Neural crest cell (in vitro differentiated cells): ENCODE measurements around the gene SNX33. TPM values are rescaled to one million over a fixed set of nuclear protein-coding genes. Genes with fewer than 3 reads are reported as not detected.

ENCODE experiments used
- DNase-seq: peaks from one replicate; pipeline ENCODE4 v3.0.0; 2021; ENCODE audit warnings: low read depth, mixed read lengths, low spot score
- H3K27ac Mint-ChIP-seq: one replicate; pipeline ENCODE4 v1.8.0; 2021; ENCODE audit warnings: mild to moderate bottlenecking, mixed read lengths; ENCODE audit not compliant: unreplicated experiment
- H3K27me3 Mint-ChIP-seq: 2 replicates; pipeline ENCODE4 v1.8.0; 2021; ENCODE audit warnings: low read depth, mild to moderate bottlenecking, mixed read lengths
- H3K36me3 Mint-ChIP-seq: 2 replicates; pipeline ENCODE4 v1.8.0; 2021; ENCODE audit warnings: low read depth, mild to moderate bottlenecking, mixed read lengths
- H3K4me1 Mint-ChIP-seq: 2 replicates; pipeline ENCODE4 v1.8.0; 2021; ENCODE audit warnings: mixed read lengths
- H3K4me3 Mint-ChIP-seq: one replicate; pipeline ENCODE4 v1.8.0; 2021; ENCODE audit warnings: mild to moderate bottlenecking, mixed read lengths
- H3K9me3 Mint-ChIP-seq: 2 replicates; pipeline ENCODE4 v1.8.0; 2021; ENCODE audit warnings: mixed read lengths
- total RNA-seq: library from RNA; stranded (reverse); gene quantifications from 2 replicates; pipeline ENCODE4 v1.2.1, GENCODE V29; 2021
- TF ChIP-seq, protein P1 (sequence below): fragments of 200-600 bp; sonication (generic); conservative IDR thresholded peaks from 2 replicates; pipeline ENCODE4 v1.5.0; 2021; ENCODE audit warnings: antibody characterized with exemption, mild to moderate bottlenecking

The SNX33 gene
- total RNA-seq, 1 donor from 2014 or later, result 23.4 TPM

DNA sequence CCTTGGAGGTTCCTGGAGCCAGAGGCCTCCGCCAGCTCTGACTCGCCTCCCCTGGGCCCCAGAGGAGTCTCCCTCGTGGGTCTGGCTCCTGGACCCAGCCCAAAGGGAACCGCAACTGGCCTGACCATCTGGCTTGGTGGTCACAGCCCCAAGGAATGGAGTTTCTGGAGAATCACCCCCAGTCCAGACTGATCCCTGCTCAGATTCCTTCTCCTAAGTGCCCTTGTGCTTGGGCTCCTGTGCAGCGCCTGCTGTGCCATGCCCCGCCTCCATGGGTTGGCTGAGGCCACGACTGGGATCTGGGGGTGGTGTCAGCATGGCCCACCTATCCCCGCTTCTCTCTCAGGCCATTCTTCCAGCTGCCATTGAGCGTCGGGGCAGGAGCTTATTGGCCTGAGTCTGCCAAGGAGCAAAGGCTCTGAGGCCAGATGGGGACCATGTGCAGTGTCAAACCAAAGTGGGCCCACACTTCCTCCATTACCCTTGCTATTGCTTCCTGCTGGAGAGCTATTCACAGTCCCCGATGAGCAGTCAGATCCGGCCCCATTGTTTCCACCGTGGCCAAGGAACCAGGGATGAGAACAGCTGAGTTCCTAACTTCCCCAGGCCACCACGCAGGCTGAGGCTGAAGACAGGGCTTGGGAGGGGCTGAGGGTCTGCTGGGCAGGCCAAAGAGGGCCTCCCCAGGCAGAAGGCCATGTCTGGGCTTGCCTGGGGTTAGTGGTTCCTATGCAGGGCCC is 46.0 kb downstream of the SNX33 start:
- Mint-ChIP-seq H3K4me3 (no peak overlapping the region), H3K9me3 (no peaks in the 10 kb centered on the region), H3K27ac (no peak overlapping the region), H3K4me1 (peaks cover 46% of the 10 kb centered on the region), H3K36me3 (no peaks in the 10 kb centered on the region), H3K27me3 (no peaks in the 10 kb centered on the region)
- TF ChIP-seq, protein P1, sequence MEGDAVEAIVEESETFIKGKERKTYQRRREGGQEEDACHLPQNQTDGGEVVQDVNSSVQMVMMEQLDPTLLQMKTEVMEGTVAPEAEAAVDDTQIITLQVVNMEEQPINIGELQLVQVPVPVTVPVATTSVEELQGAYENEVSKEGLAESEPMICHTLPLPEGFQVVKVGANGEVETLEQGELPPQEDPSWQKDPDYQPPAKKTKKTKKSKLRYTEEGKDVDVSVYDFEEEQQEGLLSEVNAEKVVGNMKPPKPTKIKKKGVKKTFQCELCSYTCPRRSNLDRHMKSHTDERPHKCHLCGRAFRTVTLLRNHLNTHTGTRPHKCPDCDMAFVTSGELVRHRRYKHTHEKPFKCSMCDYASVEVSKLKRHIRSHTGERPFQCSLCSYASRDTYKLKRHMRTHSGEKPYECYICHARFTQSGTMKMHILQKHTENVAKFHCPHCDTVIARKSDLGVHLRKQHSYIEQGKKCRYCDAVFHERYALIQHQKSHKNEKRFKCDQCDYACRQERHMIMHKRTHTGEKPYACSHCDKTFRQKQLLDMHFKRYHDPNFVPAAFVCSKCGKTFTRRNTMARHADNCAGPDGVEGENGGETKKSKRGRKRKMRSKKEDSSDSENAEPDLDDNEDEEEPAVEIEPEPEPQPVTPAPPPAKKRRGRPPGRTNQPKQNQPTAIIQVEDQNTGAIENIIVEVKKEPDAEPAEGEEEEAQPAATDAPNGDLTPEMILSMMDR, result no peak
- DNase-seq, result no peak

DNA sequence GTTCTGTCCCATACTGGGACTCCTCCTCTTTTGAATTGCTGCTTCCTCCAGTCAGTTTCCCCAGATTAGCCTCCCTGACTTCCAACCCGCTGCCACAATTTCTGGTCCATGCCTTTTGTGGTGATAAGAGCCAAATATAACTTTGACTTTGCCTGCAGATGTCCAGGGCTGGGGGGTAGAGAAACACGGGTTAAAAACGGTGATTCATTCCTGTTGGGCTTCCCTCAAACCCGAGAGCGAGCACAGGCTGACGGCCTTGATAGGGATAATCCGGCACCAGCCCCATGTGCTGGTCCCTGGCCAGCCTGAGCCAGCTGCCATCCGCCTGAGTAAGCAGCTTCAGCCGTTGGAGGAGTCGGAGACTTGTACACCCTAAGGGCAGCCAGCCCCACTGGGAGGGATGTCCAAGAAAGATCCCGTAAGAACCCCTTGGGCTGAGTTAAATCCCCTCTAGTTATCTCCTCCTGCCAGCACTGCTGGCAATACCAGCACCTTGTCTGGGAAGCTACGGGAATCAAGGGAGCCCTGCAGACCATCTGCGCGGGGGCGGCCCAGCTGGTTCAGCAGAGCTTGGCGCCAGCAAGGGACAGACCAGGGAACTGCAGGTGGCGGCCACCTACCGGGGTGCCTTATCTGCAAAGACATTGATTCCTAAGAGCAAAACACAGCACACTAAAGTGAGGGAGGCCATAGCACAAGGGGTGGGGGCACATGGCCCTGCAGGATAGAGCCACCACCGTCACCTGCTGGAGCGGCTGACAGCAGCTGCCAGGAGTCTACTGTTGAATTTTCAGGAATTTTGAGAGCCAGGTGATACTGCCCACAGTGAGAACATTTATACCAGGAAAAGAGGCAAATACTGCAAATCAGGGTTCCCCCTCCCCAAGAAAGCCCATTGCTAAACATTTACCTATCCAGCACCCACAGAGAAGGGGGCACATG is 46.8 kb downstream of the SNX33 start:
- DNase-seq, result peak; percentile 27
- TF ChIP-seq, protein P1, result peak; percentile 54
- Mint-ChIP-seq H3K9me3 (no peaks in the 10 kb centered on the region), H3K4me3 (peak overlapping the region; percentile 70), H3K27ac (no peak overlapping the region), H3K36me3 (no peaks in the 10 kb centered on the region), H3K4me1 (peaks cover 53% of the 10 kb centered on the region), H3K27me3 (no peaks in the 10 kb centered on the region)

GRCh38 chr15:75695220-75695619 is 47.5 kb downstream of the SNX33 start:
- DNase-seq, result peak; percentile 29
- H3K4me3 Mint-ChIP-seq, result peak overlapping the region; percentile 70
- no peaks in the 10 kb centered on the region for H3K9me3 Mint-ChIP-seq
- TF ChIP-seq, protein P1, result no peak
- no peaks in the 10 kb centered on the region for H3K36me3 Mint-ChIP-seq
- H3K27me3 Mint-ChIP-seq, result no peaks in the 10 kb centered on the region
- H3K4me1 Mint-ChIP-seq, result peaks cover 54% of the 10 kb centered on the region
- H3K27ac Mint-ChIP-seq, result peak overlapping the region; percentile 99

DNA sequence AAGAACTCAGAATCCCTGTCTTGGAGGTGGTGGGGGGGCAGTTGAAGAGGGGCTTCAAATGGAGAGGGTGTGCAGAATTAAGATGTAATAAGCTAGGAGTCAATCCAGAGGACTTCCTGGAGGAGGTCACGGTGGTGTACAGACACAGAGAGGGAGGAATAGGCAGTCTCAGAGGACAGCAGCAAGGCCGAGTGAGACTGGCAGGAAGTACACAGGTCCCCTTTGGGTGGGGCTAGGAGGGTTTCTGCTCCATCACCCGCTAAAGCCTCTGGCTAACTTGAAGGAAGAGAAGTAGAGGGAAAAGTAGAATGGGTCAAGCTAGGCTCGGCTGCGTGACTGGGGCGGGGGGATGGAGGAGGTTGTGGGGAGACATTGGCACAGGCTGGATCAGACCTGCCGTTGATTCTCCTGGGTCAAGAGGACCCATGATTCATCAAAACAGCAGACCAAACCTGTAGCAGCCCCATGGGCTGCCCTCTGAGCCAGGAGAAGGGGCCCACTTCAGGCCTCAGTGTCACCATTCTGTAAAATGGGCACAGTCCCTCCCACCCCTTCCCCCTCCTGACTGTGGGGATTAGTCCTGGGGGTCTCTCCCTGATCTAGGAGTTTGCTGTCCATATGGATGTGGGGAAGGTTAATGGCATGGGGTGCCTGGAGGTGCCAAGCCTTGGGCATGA is 48.1 kb downstream of the SNX33 start:
- no peaks in the 10 kb centered on the region for H3K36me3 Mint-ChIP-seq
- peak overlapping the region; percentile 70 for H3K4me3 Mint-ChIP-seq
- TF ChIP-seq, protein P1, result no peak
- DNase-seq, result no peak
- peak overlapping the region; percentile 99 for H3K27ac Mint-ChIP-seq
- no peaks in the 10 kb centered on the region for H3K27me3 Mint-ChIP-seq
- H3K4me1 Mint-ChIP-seq, result peaks cover 54% of the 10 kb centered on the region
- H3K9me3 Mint-ChIP-seq, result no peaks in the 10 kb centered on the region

- H3K27me3 Mint-ChIP-seq, result no peaks in the 10 kb centered on the region
- peak overlapping the region; percentile 70 for H3K4me3 Mint-ChIP-seq
- H3K9me3 Mint-ChIP-seq, result no peaks in the 10 kb centered on the region
- no peaks in the 10 kb centered on the region for H3K36me3 Mint-ChIP-seq
- TF ChIP-seq, protein P1, result no peak
- H3K4me1 Mint-ChIP-seq, result peaks cover 54% of the 10 kb centered on the region
- no peak overlapping the region for H3K27ac Mint-ChIP-seq
- DNase-seq, result no peak
These were observed 48.6 kb downstream of the SNX33 start for GRCh38 chr15:75696311-75696720.
